ENCODE results near the gene REEP1. TPM values are rescaled to one million over a fixed set of nuclear protein-coding genes. Genes with fewer than 3 reads are reported as not detected.
"Not testable (repeated sequence)": the region's sequence is repeated elsewhere in the genome, so short reads cannot be mapped to it uniquely, and the experiment has no call there.

REEP1 gene
- total RNA-seq, 1 experiment from 2014 or later: 5.3 TPM

- no TSS peak for BruUV-seq (replicated peaks)
- no peak for DNase-seq
- Mint-ChIP-seq H3K27me3 (ENCODE audit: unreplicated experiment) (peaks cover 18% of the 10 kb centered on the region), H3K9me3 (ENCODE audit: low read depth, unreplicated experiment) (no peaks in the 10 kb centered on the region), H3K4me3 (ENCODE audit: low read depth, unreplicated experiment) (no peak overlapping the region), H3K4me1 (ENCODE audit: low read depth, unreplicated experiment) (peaks cover 8% of the 10 kb centered on the region), H3K36me3 (ENCODE audit: insufficient read depth, unreplicated experiment) (peaks cover 6% of the 10 kb centered on the region), H3K27ac (ENCODE audit: unreplicated experiment) (no peak overlapping the region)
- intact Hi-C loops (cut with micrococcal nuclease; ENCODE audit: unreplicated experiment): no loop called here
- CTCF ChIA-PET: no interaction called here
- TF ChIP-seq CTCF (IDR thresholded peaks at IDR 0.05; ENCODE audit: unreplicated experiment): no peak
These were observed 105.0 kb downstream of the REEP1 start for GRCh38 chr2:86232373-86232784.

- H3K27me3 Mint-ChIP-seq (ENCODE audit: unreplicated experiment): peaks cover 18% of the 10 kb centered on the region
- intact Hi-C loops (cut with micrococcal nuclease; ENCODE audit: unreplicated experiment): no loop called here
- H3K4me3 Mint-ChIP-seq (ENCODE audit: low read depth, unreplicated experiment): no peak overlapping the region
- TF ChIP-seq CTCF (IDR thresholded peaks at IDR 0.05; ENCODE audit: unreplicated experiment): no peak
- no TSS peak for BruUV-seq (replicated peaks)
- CTCF ChIA-PET: no interaction called here
- DNase-seq: no peak
- H3K9me3 Mint-ChIP-seq (ENCODE audit: low read depth, unreplicated experiment): no peaks in the 10 kb centered on the region
- H3K36me3 Mint-ChIP-seq (ENCODE audit: insufficient read depth, unreplicated experiment): peaks cover 6% of the 10 kb centered on the region
- no peak overlapping the region for H3K27ac Mint-ChIP-seq (ENCODE audit: unreplicated experiment)
- peaks cover 8% of the 10 kb centered on the region for H3K4me1 Mint-ChIP-seq (ENCODE audit: low read depth, unreplicated experiment)
These were observed 105.6 kb downstream of the REEP1 start for GRCh38 chr2:86231680-86232372.

- CTCF ChIA-PET: no interaction called here
- Mint-ChIP-seq H3K9me3 (ENCODE audit: low read depth, unreplicated experiment) (no peaks in the 10 kb centered on the region), H3K27me3 (ENCODE audit: unreplicated experiment) (peaks cover 18% of the 10 kb centered on the region), H3K4me1 (ENCODE audit: low read depth, unreplicated experiment) (peaks cover 8% of the 10 kb centered on the region), H3K4me3 (ENCODE audit: low read depth, unreplicated experiment) (no peak overlapping the region), H3K27ac (ENCODE audit: unreplicated experiment) (no peak overlapping the region), H3K36me3 (ENCODE audit: insufficient read depth, unreplicated experiment) (peaks cover 6% of the 10 kb centered on the region)
- no TSS peak for BruUV-seq (replicated peaks)
- intact Hi-C loops (cut with micrococcal nuclease; ENCODE audit: unreplicated experiment): no loop called here
- no peak for TF ChIP-seq CTCF (IDR thresholded peaks at IDR 0.05; ENCODE audit: unreplicated experiment)
- DNase-seq: no peak
These were observed 106.5 kb downstream of the REEP1 start for GRCh38 chr2:86230961-86231360.

GRCh38 chr2:86229221-86229620 lies 108.2 kb downstream of the REEP1 start:
- TF ChIP-seq CTCF (IDR thresholded peaks at IDR 0.05; ENCODE audit: unreplicated experiment): no peak
- CTCF ChIA-PET: no interaction called here
- Mint-ChIP-seq H3K9me3 (ENCODE audit: low read depth, unreplicated experiment) (no peaks in the 10 kb centered on the region), H3K27ac (ENCODE audit: unreplicated experiment) (no peak overlapping the region), H3K27me3 (ENCODE audit: unreplicated experiment) (peaks cover 14% of the 10 kb centered on the region), H3K4me3 (ENCODE audit: low read depth, unreplicated experiment) (no peak overlapping the region), H3K36me3 (ENCODE audit: insufficient read depth, unreplicated experiment) (peaks cover 6% of the 10 kb centered on the region), H3K4me1 (ENCODE audit: low read depth, unreplicated experiment) (peaks cover 8% of the 10 kb centered on the region)
- intact Hi-C loops (cut with micrococcal nuclease; ENCODE audit: unreplicated experiment): no loop called here
- no peak for DNase-seq
- BruUV-seq (replicated peaks): no TSS peak

- intact Hi-C loops (cut with micrococcal nuclease; ENCODE audit: unreplicated experiment); DNase-seq; H3K27ac Mint-ChIP-seq (ENCODE audit: unreplicated experiment); H3K4me3 Mint-ChIP-seq (ENCODE audit: low read depth, unreplicated experiment); H3K4me1 Mint-ChIP-seq (ENCODE audit: low read depth, unreplicated experiment); H3K9me3 Mint-ChIP-seq (ENCODE audit: low read depth, unreplicated experiment); H3K27me3 Mint-ChIP-seq (ENCODE audit: unreplicated experiment); H3K36me3 Mint-ChIP-seq (ENCODE audit: insufficient read depth, unreplicated experiment); BruUV-seq (replicated peaks): not testable (repeated sequence)
- CTCF ChIA-PET: interaction anchor here (0.6 kb wide), 1 partner anchor 15 kb away, joined by 3 read pairs; no protein-coding TSS in a partner anchor
These were observed 108.9 kb downstream of the REEP1 start for GRCh38 chr2:86228574-86228973.
